Dendritic cell treated with granulocyte-macrophage colony-stimulating factor and Interleukin-4, amounts not matched to agents 40 ng/mL and 50 ng/mL, for 4 days (primary cell): ENCODE measurements around the gene TIRAP.
"Not testable (repeated sequence)": the region's sequence is repeated elsewhere in the genome, so short reads cannot be mapped to it uniquely, and the experiment has no call there.

Experiments used
- H3K27ac Mint-ChIP-seq: one replicate; pipeline ENCODE4 v1.8.0; 2022; ENCODE audit warnings: mild to moderate bottlenecking, mixed read lengths
- H3K27me3 Mint-ChIP-seq: one replicate; pipeline ENCODE4 v1.8.0; 2022; ENCODE audit warnings: mild to moderate bottlenecking, mixed read lengths
- H3K36me3 Mint-ChIP-seq: one replicate; pipeline ENCODE4 v1.8.0; 2022; ENCODE audit warnings: low read depth, mixed read lengths
- H3K4me1 Mint-ChIP-seq: one replicate; pipeline ENCODE4 v1.8.0; 2022; ENCODE audit warnings: low read depth, mixed read lengths
- H3K4me3 Mint-ChIP-seq: one replicate; pipeline ENCODE4 v1.8.0; 2022; ENCODE audit warnings: mild to moderate bottlenecking, moderate library complexity, mixed read lengths
- H3K9me3 Mint-ChIP-seq: one replicate; pipeline ENCODE4 v1.8.0; 2022; ENCODE audit warnings: mixed read lengths
- intact Hi-C: fragments of 100-400 bp; cut with micrococcal nuclease; formaldehyde crosslinking; loops from one replicate; pipeline ENCODE4 v1.15.0; 2022

The TIRAP gene

DNA sequence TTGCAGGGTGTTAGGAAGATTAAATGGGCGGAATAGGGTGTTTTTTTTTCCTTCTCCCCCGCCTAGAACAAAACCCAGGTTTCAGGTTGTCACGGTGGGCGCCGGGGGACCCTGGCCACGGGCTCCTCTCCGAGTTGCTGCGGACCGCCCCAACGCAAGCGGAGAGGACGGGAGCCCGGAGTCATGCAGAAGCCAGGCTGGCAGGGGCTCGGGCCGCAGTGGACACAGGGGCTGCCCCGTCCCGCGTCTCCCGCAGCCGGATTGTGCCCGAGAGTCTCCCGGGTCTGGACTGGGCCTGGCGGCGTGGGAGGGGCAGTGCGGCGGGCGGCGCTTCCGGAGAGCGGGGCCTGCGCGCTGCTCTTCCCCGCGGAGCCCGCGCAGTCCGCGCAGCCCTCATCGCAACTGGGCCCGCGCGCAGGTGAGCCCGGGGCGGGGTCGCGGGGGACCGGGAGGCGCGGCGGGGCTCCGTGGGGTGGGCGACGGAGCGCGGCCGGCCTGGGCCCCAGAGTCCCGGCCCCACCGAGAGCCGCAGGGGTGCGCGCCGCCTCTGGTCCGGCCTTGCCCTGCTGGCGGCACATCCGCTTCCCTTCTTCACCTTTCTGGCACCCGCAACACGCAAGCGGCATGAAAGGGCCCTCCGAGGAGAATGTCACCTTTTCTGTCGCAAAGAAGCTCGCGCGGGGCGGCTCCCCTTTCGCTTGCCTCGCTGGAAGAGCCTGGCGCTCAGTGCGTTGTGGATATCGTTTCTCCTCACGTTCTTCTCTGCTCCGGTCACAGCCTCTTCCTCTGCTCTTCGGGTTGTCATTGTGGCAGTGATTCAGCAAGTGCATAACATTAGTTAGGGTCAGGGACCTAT is at the start of gene TIRAP:
Gene TIRAP (plus strand): TSS at position 358 of the 856 bp plus-strand sequence. CDS start 7,802 bp downstream, outside the sequence.
- Mint-ChIP-seq H3K36me3 (peaks cover 22% of the 10 kb centered on the region), H3K27me3 (no peaks in the 10 kb centered on the region), H3K9me3 (no peaks in the 10 kb centered on the region), H3K4me1 (peaks cover 53% of the 10 kb centered on the region), H3K27ac (peak within 1 kb of the TSS; percentile 93), H3K4me3 (peak within 1 kb of the TSS; percentile 98)
- intact Hi-C loops = loop anchor here (1.0 to 5.0 kb wide), 2 partner anchors 14 to 71 kb away; partner anchors contain the start of genes FAM118B, FOXRED1 and RPUSD4

DNA sequence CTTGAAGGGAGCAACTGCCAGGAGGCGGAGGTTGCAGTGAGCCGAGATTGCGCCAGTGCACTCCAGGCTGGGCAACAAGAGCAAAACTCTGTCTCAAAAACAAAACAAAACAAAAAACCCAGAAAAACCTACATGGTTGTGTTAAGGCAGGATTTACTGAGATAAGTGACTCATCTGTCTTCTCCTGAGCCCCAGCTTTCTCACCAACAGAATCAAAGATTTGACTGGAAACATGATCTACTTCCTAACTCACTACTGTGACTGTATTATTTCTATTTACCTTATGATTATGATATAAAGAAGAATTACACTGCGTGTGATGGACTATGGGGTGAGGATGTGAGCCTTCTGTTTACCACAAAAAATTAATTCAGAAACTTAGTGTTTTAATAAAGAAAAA is 49.5 kb upstream of the TIRAP start:
- H3K27me3 Mint-ChIP-seq = no peaks in the 10 kb centered on the region
- no peak overlapping the region for H3K4me3 Mint-ChIP-seq
- intact Hi-C loops = no loop called here
- peaks cover 6% of the 10 kb centered on the region for H3K4me1 Mint-ChIP-seq
- no peak overlapping the region for H3K27ac Mint-ChIP-seq
- H3K36me3 Mint-ChIP-seq = peaks cover 63% of the 10 kb centered on the region
- no peaks in the 10 kb centered on the region for H3K9me3 Mint-ChIP-seq

- intact Hi-C loops = no loop called here
- Mint-ChIP-seq H3K27me3 (no peaks in the 10 kb centered on the region), H3K36me3 (peaks cover 73% of the 10 kb centered on the region), H3K27ac (no peak overlapping the region), H3K4me3 (no peak overlapping the region), H3K4me1 (peaks cover 7% of the 10 kb centered on the region), H3K9me3 (no peaks in the 10 kb centered on the region)
Observed at GRCh38 chr11:126246636-126247035, 36.3 kb upstream of the TIRAP start.

DNA sequence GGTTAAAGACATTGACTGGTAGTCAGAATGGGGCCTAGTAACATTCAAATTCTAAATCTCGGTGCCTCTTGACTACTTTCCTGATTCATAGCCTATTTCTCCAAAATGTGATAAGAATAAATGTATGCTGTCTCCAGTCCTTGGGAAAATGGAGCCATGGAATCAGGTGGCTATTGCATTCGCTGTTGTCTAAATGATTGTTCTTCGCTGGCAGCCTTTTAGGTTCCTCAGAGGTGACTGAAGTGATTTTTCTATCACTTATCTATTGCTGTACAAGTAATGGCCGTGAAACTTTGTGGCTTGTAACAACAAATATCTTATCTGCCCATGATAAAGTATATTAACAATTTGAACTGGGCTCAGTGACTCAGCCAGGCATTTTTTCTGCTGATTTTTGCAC is 29.6 kb upstream of the TIRAP start:
- H3K9me3 Mint-ChIP-seq = no peaks in the 10 kb centered on the region
- intact Hi-C loops = no loop called here

DNA sequence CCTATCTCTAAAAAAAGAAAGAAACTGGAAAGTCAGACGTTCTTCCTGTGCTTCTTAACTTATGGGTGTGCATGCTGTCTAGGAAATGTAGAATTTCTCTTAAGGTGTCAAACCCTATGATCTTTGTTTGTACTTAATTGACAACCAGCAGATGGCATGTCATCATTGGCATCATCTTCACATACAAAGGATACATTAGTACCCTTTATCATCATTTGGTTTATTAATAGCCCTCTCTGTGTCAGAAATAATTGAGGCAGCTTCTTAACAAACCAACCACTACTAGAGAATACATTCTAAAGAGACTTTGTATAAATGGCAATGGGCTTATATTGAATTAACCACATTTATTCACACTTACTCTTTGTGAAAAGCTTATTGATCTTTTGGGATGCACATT is 28.1 kb upstream of the TIRAP start:
- Mint-ChIP-seq H3K4me3 (no peak overlapping the region), H3K36me3 (peaks cover 87% of the 10 kb centered on the region), H3K27me3 (no peaks in the 10 kb centered on the region), H3K27ac (no peak overlapping the region), H3K4me1 (no peaks in the 10 kb centered on the region), H3K9me3 (no peaks in the 10 kb centered on the region)
- intact Hi-C loops = no loop called here

More for the DNA sequence above, 29.6 kb upstream of the TIRAP start:
- H3K4me1 Mint-ChIP-seq = no peaks in the 10 kb centered on the region
- peaks cover 94% of the 10 kb centered on the region for H3K36me3 Mint-ChIP-seq
- no peak overlapping the region for H3K4me3 Mint-ChIP-seq
- no peaks in the 10 kb centered on the region for H3K27me3 Mint-ChIP-seq
- no peak overlapping the region for H3K27ac Mint-ChIP-seq

- H3K27ac Mint-ChIP-seq, H3K9me3 Mint-ChIP-seq, H3K4me1 Mint-ChIP-seq, intact Hi-C loops, H3K27me3 Mint-ChIP-seq, H3K4me3 Mint-ChIP-seq: not testable (repeated sequence)
- H3K36me3 Mint-ChIP-seq = peaks cover 87% of the 10 kb centered on the region
Observed at GRCh38 chr11:126255507-126255906, 27.4 kb upstream of the TIRAP start.

GRCh38 chr11:126256216-126256615 is 26.7 kb upstream of the TIRAP start:
- intact Hi-C loops = no loop called here
- Mint-ChIP-seq H3K4me1 (peaks cover 3% of the 10 kb centered on the region), H3K36me3 (peaks cover 87% of the 10 kb centered on the region), H3K27ac (no peak overlapping the region), H3K27me3 (no peaks in the 10 kb centered on the region), H3K9me3 (no peaks in the 10 kb centered on the region), H3K4me3 (no peak overlapping the region)

- no peaks in the 10 kb centered on the region for H3K9me3 Mint-ChIP-seq
- intact Hi-C loops = no loop called here
Observed at GRCh38 chr11:126257144-126257543, 25.7 kb upstream of the TIRAP start.

GRCh38 chr11:126257764-126258163 is 25.1 kb upstream of the TIRAP start:
- Mint-ChIP-seq H3K27me3 (no peaks in the 10 kb centered on the region), H3K4me3 (no peak overlapping the region)

More at GRCh38 chr11:126257144-126257543, 25.7 kb upstream of the TIRAP start:
- H3K27ac Mint-ChIP-seq = no peak overlapping the region
- no peaks in the 10 kb centered on the region for H3K27me3 Mint-ChIP-seq
- peaks cover 5% of the 10 kb centered on the region for H3K4me1 Mint-ChIP-seq
- peaks cover 87% of the 10 kb centered on the region for H3K36me3 Mint-ChIP-seq
- no peak overlapping the region for H3K4me3 Mint-ChIP-seq

GRCh38 chr11:126262216-126262615 is 20.7 kb upstream of the TIRAP start:
- Mint-ChIP-seq H3K9me3 (no peaks in the 10 kb centered on the region), H3K27me3 (no peaks in the 10 kb centered on the region), H3K27ac (no peak overlapping the region), H3K4me1 (peaks cover 21% of the 10 kb centered on the region), H3K36me3 (peaks cover 87% of the 10 kb centered on the region), H3K4me3 (no peak overlapping the region)
- intact Hi-C loops = no loop called here

More at GRCh38 chr11:126257764-126258163, 25.1 kb upstream of the TIRAP start:
- intact Hi-C loops = no loop called here
- Mint-ChIP-seq H3K27ac (no peak overlapping the region), H3K36me3 (peaks cover 87% of the 10 kb centered on the region), H3K4me1 (peaks cover 5% of the 10 kb centered on the region), H3K9me3 (no peaks in the 10 kb centered on the region)

- H3K36me3 Mint-ChIP-seq = peaks cover 89% of the 10 kb centered on the region
- peaks cover 27% of the 10 kb centered on the region for H3K4me1 Mint-ChIP-seq
- H3K4me3 Mint-ChIP-seq = no peak overlapping the region
- intact Hi-C loops = no loop called here
- H3K27me3 Mint-ChIP-seq = no peaks in the 10 kb centered on the region
- H3K27ac Mint-ChIP-seq = no peak overlapping the region
- H3K9me3 Mint-ChIP-seq = no peaks in the 10 kb centered on the region
Observed at GRCh38 chr11:126263489-126263888, 19.4 kb upstream of the TIRAP start.

DNA sequence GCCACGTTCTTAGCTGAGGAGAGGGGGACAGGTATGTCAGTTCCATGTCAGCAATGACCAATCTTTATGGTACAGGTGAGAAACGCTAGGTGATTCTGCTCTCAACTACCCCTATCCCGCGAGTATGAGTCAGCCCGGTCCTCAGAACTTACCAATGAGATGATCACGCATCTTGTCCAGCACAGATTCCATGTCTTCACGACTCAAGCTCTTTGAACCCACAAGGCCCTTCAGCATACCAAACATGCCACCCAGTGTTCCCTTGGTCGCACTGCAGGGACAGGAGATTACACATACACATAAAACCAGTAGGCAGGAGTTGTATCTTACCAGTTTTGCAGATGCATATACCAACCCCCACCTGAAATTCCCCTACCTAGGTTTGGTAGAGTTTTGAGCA is 17.1 kb upstream of the TIRAP start:
- no peak overlapping the region for H3K4me3 Mint-ChIP-seq
- peaks cover 86% of the 10 kb centered on the region for H3K36me3 Mint-ChIP-seq
- intact Hi-C loops = loop anchor here (5.0 kb wide), 1 partner anchor 36 kb away; the partner anchor contains the start of gene DCPS
- H3K4me1 Mint-ChIP-seq = peaks cover 33% of the 10 kb centered on the region
- no peaks in the 10 kb centered on the region for H3K9me3 Mint-ChIP-seq
- no peaks in the 10 kb centered on the region for H3K27me3 Mint-ChIP-seq
- H3K27ac Mint-ChIP-seq = no peak overlapping the region

DNA sequence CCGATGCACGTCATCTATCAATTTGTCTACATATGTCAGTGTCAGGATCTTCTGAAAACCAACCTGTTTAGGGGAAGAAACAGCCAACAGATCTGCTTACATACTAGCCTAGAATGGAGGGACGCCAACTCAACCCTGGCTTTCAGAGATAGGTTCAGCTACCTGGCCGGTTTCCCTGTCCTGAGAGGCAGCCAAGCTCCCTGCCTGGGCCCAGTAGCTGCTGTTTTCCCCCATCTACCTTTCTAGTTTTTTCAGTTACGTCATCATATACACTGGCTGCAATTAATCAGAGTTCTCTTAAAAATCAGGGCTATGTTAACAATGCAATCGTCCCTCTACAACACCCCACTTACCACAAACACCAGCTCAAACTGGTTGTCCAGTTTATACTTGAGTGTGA is 15.2 kb upstream of the TIRAP start:
- H3K36me3 Mint-ChIP-seq = peaks cover 71% of the 10 kb centered on the region
- H3K9me3 Mint-ChIP-seq = no peaks in the 10 kb centered on the region
- intact Hi-C loops = loop anchor here (1.0 to 5.0 kb wide), 3 partner anchors 35 to 675 kb away; partner anchors contain the start of genes DCPS and STT3A
- H3K4me1 Mint-ChIP-seq = peaks cover 28% of the 10 kb centered on the region
- H3K27me3 Mint-ChIP-seq = no peaks in the 10 kb centered on the region
- H3K27ac Mint-ChIP-seq = peak overlapping the region; percentile 98
- peak overlapping the region; percentile 94 for H3K4me3 Mint-ChIP-seq

DNA sequence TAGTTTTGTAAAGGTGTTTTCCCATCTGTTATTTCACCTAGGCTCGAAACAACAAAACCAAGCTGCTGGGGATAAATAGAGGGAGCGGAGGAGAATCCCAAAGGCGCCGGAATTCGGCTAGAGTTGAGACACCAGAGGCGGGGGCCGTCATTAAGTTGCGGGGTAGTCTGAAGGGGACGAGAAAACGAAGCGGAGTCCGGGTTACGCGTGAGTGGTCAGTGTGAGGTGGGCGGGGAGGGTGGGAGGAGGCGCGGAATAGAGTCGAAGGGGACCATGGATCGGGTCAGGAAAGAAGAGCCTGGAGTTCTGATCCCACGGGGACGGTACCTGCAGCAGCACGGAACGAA is 14.6 kb upstream of the TIRAP start:
- Mint-ChIP-seq H3K27ac (peak overlapping the region; percentile 98), H3K9me3 (no peaks in the 10 kb centered on the region), H3K27me3 (no peaks in the 10 kb centered on the region), H3K4me3 (peak overlapping the region; percentile 94), H3K36me3 (peaks cover 71% of the 10 kb centered on the region), H3K4me1 (peaks cover 28% of the 10 kb centered on the region)
- intact Hi-C loops = loop anchor here (1.0 to 5.0 kb wide), 3 partner anchors 34 to 676 kb away; partner anchors contain the start of genes DCPS and STT3A
